ENCODE results near the gene LBR. TPM values are rescaled to one million over a fixed set of nuclear protein-coding genes. Genes with fewer than 3 reads are reported as not detected.

LBR gene
- total and polyA plus RNA-seq, 4 donors, result 14.3 to 201 (median 22.6) TPM

DNA sequence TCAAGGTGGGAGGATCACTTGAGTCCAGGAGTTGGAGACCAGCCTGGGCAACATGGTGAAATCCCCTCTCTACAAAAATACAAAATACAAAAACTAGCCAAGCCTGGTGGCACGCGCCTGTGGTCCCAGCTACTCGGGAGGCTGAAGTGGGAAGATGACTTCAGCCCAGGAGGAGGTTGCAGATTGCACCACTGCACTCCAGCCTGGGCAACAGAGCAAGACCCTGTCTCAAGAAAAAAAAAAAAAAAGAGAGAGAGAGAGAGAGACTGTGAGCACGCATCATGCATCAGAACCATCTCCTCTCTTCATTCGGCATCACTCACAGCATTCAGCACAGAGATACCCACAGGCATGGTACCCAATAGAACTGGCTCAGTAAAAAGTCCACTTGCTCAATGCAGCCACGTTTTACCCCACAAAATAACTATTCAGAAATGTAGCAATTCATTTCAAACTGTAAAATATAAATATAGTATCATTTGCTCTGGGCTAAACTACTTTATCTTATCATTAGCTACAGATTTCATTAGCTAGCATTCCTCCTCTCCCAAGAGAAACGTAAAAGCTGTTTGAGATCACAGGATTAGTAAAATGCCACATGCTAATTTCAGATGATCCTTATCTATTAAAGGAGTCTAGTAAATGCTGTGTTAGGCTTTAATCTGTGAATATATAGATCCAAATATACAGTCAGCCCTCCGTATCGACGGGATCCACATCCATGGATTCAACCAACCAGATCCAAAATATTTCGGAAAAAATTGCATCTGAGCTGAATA is 11.7 kb downstream of the LBR start:
- DNase-seq (ENCODE audit: low spot score), result no peak
- H3K4me3 ChIP-seq (ENCODE audit: low read depth in 1 of 3, low read length in 3 of 3), result no peak overlapping the region
- TF ChIP-seq, protein P1, sequence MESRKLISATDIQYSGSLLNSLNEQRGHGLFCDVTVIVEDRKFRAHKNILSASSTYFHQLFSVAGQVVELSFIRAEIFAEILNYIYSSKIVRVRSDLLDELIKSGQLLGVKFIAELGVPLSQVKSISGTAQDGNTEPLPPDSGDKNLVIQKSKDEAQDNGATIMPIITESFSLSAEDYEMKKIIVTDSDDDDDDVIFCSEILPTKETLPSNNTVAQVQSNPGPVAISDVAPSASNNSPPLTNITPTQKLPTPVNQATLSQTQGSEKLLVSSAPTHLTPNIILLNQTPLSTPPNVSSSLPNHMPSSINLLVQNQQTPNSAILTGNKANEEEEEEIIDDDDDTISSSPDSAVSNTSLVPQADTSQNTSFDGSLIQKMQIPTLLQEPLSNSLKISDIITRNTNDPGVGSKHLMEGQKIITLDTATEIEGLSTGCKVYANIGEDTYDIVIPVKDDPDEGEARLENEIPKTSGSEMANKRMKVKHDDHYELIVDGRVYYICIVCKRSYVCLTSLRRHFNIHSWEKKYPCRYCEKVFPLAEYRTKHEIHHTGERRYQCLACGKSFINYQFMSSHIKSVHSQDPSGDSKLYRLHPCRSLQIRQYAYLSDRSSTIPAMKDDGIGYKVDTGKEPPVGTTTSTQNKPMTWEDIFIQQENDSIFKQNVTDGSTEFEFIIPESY (IDR thresholded peaks at IDR 0.05), result no peak
- TF ChIP-seq NR2F2 (IDR thresholded peaks at IDR 0.05), result no peak
- no peak for TF ChIP-seq GABPA (IDR thresholded peaks at IDR 0.05 in 1 of 2, conservative IDR thresholded peaks at IDR 0.05 in 1 of 2)
- TF ChIP-seq HNF4A (conservative IDR thresholded peaks at IDR 0.05), result no peak
- TF ChIP-seq ATF3 (IDR thresholded peaks at IDR 0.05), result no peak
- TF ChIP-seq EGR1 (IDR thresholded peaks at IDR 0.05; ENCODE audit: low read depth in 2 of 2), result no peak
- TF ChIP-seq, protein P2, sequence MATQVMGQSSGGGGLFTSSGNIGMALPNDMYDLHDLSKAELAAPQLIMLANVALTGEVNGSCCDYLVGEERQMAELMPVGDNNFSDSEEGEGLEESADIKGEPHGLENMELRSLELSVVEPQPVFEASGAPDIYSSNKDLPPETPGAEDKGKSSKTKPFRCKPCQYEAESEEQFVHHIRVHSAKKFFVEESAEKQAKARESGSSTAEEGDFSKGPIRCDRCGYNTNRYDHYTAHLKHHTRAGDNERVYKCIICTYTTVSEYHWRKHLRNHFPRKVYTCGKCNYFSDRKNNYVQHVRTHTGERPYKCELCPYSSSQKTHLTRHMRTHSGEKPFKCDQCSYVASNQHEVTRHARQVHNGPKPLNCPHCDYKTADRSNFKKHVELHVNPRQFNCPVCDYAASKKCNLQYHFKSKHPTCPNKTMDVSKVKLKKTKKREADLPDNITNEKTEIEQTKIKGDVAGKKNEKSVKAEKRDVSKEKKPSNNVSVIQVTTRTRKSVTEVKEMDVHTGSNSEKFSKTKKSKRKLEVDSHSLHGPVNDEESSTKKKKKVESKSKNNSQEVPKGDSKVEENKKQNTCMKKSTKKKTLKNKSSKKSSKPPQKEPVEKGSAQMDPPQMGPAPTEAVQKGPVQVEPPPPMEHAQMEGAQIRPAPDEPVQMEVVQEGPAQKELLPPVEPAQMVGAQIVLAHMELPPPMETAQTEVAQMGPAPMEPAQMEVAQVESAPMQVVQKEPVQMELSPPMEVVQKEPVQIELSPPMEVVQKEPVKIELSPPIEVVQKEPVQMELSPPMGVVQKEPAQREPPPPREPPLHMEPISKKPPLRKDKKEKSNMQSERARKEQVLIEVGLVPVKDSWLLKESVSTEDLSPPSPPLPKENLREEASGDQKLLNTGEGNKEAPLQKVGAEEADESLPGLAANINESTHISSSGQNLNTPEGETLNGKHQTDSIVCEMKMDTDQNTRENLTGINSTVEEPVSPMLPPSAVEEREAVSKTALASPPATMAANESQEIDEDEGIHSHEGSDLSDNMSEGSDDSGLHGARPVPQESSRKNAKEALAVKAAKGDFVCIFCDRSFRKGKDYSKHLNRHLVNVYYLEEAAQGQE (IDR thresholded peaks at IDR 0.05), result no peak
- TF ChIP-seq RAD21 (IDR thresholded peaks at IDR 0.05), result no peak
- no peak for TF ChIP-seq HNF4G (IDR thresholded peaks at IDR 0.05)
- TF ChIP-seq RXRA (IDR thresholded peaks at IDR 0.05), result no peak
- TF ChIP-seq CTCF (IDR thresholded peaks at IDR 0.05; ENCODE audit: low read depth, low read length, missing input control), result no peak
- TF ChIP-seq, protein P3, sequence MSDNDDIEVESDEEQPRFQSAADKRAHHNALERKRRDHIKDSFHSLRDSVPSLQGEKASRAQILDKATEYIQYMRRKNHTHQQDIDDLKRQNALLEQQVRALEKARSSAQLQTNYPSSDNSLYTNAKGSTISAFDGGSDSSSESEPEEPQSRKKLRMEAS (IDR thresholded peaks at IDR 0.05), result no peak
- no peak for TF ChIP-seq SP1 (IDR thresholded peaks at IDR 0.05)
- no peak for TF ChIP-seq JUND (IDR thresholded peaks at IDR 0.05)
- TF ChIP-seq FOXA1 (IDR thresholded peaks at IDR 0.05), result no peak
- no peak for TF ChIP-seq TAF1 (conservative IDR thresholded peaks at IDR 0.05)
- peaks cover 5 to 38% (median 24%) of the 10 kb centered on the region in 4 donors for H3K36me3 ChIP-seq (ENCODE audit: control insufficient read depth in 4 of 4, insufficient read depth in 3 of 4, low read depth in 1 of 4, low read length in 3 of 4)
- H3K27me3 ChIP-seq (ENCODE audit: control insufficient read depth in 4 of 4, insufficient read depth in 4 of 4, low read length in 3 of 4), result no peaks in the 10 kb centered on the region
- H3K9ac ChIP-seq (ENCODE audit: low read depth in 1 of 2, low read length in 2 of 2), result no peak overlapping the region
- no peaks in the 10 kb centered on the region for H3K9me3 ChIP-seq (ENCODE audit: control insufficient read depth in 4 of 4, low read length in 3 of 4)
- peaks cover 6 to 20% (median 13%) of the 10 kb centered on the region in 4 donors for H3K4me1 ChIP-seq (ENCODE audit: control insufficient read depth in 4 of 4, insufficient read depth in 4 of 4, low read length in 3 of 4)
- no peak overlapping the region for H3K27ac ChIP-seq (ENCODE audit: low read depth in 1 of 2, low read length in 2 of 2)
- 96% methylated on average over 11 of the region's 11 CpGs for WGBS

Measured in liver (tissue), 9 donors.